HL-60 (cell line): Measurements from ENCODE around the gene PTH2.
A peak's percentile ranks its signal among the peaks of the same experiment; 100 is the strongest.

ENCODE experiments used
- DNase-seq, 2 experiments: peaks; one replicate each; pipeline ENCODE4 v3.0.0-alpha.2; 2010 to 2020; ENCODE audit warnings: low read depth in 1 of 2, low spot score in 1 of 2
- H3K27ac ChIP-seq: fragments of 250-450 bp; sonication (Bioruptor Pico); replicated peaks from 2 replicates; pipeline ENCODE4 v1.5.1; 2020; ENCODE audit warnings: mild to moderate bottlenecking, moderate library complexity
- H3K27me3 ChIP-seq: fragments of 250-450 bp; sonication (Bioruptor Pico); 2 replicates; pipeline ENCODE4 v1.5.1; 2021; ENCODE audit warnings: mild to moderate bottlenecking, moderate library complexity; ENCODE audit not compliant: insufficient read depth, poor library complexity, severe bottlenecking
- H3K4me3 ChIP-seq: replicated peaks from 2 replicates; pipeline ENCODE4 v1.5.1; 2011; ENCODE audit warnings: mild to moderate bottlenecking, control low read depth, low read length; ENCODE audit not compliant: insufficient read depth
- GABPA ChIP-seq: IDR thresholded peaks from 2 replicates; pipeline ENCODE4 v1.6.1; 2012; ENCODE audit warnings: low read depth
- POLR2AphosphoS5 ChIP-seq: IDR thresholded peaks from 2 replicates; pipeline ENCODE4 v1.6.1; 2012; ENCODE audit warnings: low read depth
- SPI1 ChIP-seq: IDR thresholded peaks from 2 replicates; pipeline ENCODE4 v1.6.1; 2012; ENCODE audit warnings: low read depth, mild to moderate bottlenecking, borderline replicate concordance
- TF ChIP-seq, protein P1 (sequence below): IDR thresholded peaks from 2 replicates; pipeline ENCODE4 v1.6.1; 2012; ENCODE audit warnings: low read depth; ENCODE audit not compliant: insufficient replicate concordance
- TF ChIP-seq, protein P2 (sequence below): IDR thresholded peaks from one replicate; pipeline ENCODE4 v1.5.1; 2011; ENCODE audit warnings: low read length, control low read depth, inconsistent platforms; ENCODE audit not compliant: insufficient read depth

Gene PTH2

DNA sequence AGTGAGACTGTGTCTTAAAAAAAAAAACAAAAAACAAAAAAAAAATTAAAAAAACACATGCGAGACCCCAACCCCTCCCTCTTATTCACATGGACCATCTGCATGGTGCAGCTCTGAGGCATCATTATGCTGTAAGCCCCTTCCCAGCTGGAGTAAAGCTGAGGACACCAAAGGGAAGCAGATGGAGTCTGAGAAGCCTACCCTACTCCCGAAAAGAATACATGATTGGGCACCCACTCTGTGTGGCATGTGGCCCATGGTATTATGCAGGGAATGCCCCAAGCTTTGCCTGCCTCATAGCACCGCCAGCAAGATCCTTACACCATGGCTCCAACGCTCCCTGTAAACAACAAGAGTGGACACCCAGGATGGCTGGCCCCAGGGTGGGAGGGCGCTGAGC lies 4.7 kb downstream of the PTH2 start:
- Histone ChIP-seq H3K27me3 (peaks cover 34% of the 10 kb centered on the region), H3K27ac (no peak overlapping the region)
- TF ChIP-seq, protein P1, sequence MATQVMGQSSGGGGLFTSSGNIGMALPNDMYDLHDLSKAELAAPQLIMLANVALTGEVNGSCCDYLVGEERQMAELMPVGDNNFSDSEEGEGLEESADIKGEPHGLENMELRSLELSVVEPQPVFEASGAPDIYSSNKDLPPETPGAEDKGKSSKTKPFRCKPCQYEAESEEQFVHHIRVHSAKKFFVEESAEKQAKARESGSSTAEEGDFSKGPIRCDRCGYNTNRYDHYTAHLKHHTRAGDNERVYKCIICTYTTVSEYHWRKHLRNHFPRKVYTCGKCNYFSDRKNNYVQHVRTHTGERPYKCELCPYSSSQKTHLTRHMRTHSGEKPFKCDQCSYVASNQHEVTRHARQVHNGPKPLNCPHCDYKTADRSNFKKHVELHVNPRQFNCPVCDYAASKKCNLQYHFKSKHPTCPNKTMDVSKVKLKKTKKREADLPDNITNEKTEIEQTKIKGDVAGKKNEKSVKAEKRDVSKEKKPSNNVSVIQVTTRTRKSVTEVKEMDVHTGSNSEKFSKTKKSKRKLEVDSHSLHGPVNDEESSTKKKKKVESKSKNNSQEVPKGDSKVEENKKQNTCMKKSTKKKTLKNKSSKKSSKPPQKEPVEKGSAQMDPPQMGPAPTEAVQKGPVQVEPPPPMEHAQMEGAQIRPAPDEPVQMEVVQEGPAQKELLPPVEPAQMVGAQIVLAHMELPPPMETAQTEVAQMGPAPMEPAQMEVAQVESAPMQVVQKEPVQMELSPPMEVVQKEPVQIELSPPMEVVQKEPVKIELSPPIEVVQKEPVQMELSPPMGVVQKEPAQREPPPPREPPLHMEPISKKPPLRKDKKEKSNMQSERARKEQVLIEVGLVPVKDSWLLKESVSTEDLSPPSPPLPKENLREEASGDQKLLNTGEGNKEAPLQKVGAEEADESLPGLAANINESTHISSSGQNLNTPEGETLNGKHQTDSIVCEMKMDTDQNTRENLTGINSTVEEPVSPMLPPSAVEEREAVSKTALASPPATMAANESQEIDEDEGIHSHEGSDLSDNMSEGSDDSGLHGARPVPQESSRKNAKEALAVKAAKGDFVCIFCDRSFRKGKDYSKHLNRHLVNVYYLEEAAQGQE = no peak
- no peak for TF ChIP-seq GABPA
- TF ChIP-seq, protein P2, sequence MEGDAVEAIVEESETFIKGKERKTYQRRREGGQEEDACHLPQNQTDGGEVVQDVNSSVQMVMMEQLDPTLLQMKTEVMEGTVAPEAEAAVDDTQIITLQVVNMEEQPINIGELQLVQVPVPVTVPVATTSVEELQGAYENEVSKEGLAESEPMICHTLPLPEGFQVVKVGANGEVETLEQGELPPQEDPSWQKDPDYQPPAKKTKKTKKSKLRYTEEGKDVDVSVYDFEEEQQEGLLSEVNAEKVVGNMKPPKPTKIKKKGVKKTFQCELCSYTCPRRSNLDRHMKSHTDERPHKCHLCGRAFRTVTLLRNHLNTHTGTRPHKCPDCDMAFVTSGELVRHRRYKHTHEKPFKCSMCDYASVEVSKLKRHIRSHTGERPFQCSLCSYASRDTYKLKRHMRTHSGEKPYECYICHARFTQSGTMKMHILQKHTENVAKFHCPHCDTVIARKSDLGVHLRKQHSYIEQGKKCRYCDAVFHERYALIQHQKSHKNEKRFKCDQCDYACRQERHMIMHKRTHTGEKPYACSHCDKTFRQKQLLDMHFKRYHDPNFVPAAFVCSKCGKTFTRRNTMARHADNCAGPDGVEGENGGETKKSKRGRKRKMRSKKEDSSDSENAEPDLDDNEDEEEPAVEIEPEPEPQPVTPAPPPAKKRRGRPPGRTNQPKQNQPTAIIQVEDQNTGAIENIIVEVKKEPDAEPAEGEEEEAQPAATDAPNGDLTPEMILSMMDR = no peak
- TF ChIP-seq POLR2AphosphoS5 = no peak
- TF ChIP-seq SPI1 = no peak

GRCh38 chr19:49417088-49417487 lies 6.2 kb downstream of the PTH2 start:
- no peak for TF ChIP-seq SPI1
- TF ChIP-seq, protein P2 = no peak
- TF ChIP-seq GABPA = no peak
- TF ChIP-seq, protein P1 = no peak
- no peak for TF ChIP-seq POLR2AphosphoS5
- peaks cover 20% of the 10 kb centered on the region for H3K27me3 ChIP-seq
- peak overlapping the region; percentile 56 for H3K27ac ChIP-seq
- H3K4me3 ChIP-seq = no peak overlapping the region
- DNase-seq = no peak

More for the DNA sequence above, 4.7 kb downstream of the PTH2 start:
- DNase-seq = no peak
- H3K4me3 ChIP-seq = no peak overlapping the region

DNA sequence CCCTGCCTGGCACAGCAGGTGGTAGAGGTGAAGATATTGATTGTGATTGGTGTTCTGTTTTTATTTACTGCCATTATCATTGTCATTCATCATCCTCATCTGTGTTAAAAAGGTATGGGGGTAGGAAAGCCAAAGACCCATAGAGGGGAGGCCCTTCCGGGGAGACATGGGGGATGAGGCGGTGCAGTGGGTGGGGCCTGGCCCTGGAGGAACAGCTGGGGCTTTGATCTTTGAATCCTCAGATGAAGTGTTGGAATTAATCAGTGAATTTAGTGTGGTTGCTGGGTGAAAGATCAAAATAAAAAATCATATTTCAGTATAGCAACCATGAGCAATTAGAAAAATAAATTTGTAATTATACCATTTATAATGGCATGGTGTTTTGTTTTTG lies 7.4 kb downstream of the PTH2 start:
- no peak overlapping the region for H3K4me3 ChIP-seq
- H3K27me3 ChIP-seq = peaks cover 8% of the 10 kb centered on the region

More for the DNA sequence above, 7.4 kb downstream of the PTH2 start:
- no peak for TF ChIP-seq SPI1
- no peak for TF ChIP-seq GABPA
- no peak for TF ChIP-seq POLR2AphosphoS5
- TF ChIP-seq, protein P2 = no peak
- TF ChIP-seq, protein P1 = no peak
- no peak for DNase-seq
- H3K27ac ChIP-seq = peak overlapping the region; percentile 71
